ENCODE data around the gene GHRHR. TPM values are rescaled to one million over a fixed set of nuclear protein-coding genes. Genes with fewer than 3 reads are reported as not detected.

Gene GHRHR
- total RNA-seq: not detected
- long read RNA-seq: 0 reads

GRCh38 chr7:30963842-30964241 is at the start of gene GHRHR:
GHRHR (plus strand) TSS chr7:30963953; CDS start chr7:30964069, 116 bp downstream.
- intact Hi-C loops (cut with micrococcal nuclease): no loop called here
- no peak for ATAC-seq
- no peak for DNase-seq

GRCh38 chr7:30914596-30914995 is 49.2 kb upstream of the GHRHR start:
- ATAC-seq (no peak), DNase-seq (peak; percentile 46)
- intact Hi-C loops (cut with micrococcal nuclease): no loop called here

- peak; percentile 39 for ATAC-seq
- intact Hi-C loops (cut with micrococcal nuclease): no loop called here
- DNase-seq: peak; percentile 48
These were observed 48.6 kb upstream of the GHRHR start for GRCh38 chr7:30915005-30915601.

- ATAC-seq: no peak
These were observed 48.0 kb upstream of the GHRHR start for GRCh38 chr7:30915751-30916150.

GRCh38 chr7:30916255-30916654 is 47.5 kb upstream of the GHRHR start:
- intact Hi-C loops (cut with micrococcal nuclease): no loop called here
- no peak for ATAC-seq
- DNase-seq: peak; percentile 24

More at GRCh38 chr7:30915751-30916150, 48.0 kb upstream of the GHRHR start:
- DNase-seq: peak; percentile 26
- intact Hi-C loops (cut with micrococcal nuclease): no loop called here

GRCh38 chr7:30916767-30917166 is 47.0 kb upstream of the GHRHR start:
- DNase-seq (peak; percentile 12), ATAC-seq (no peak)
- intact Hi-C loops (cut with micrococcal nuclease): no loop called here

- DNase-seq (peak; percentile 8), ATAC-seq (no peak)
- intact Hi-C loops (cut with micrococcal nuclease): no loop called here
These were observed 46.4 kb upstream of the GHRHR start for GRCh38 chr7:30917216-30917893.

GRCh38 chr7:30918676-30919075 is 45.1 kb upstream of the GHRHR start:
- DNase-seq (peak; percentile 32), ATAC-seq (peak; percentile 3)
- intact Hi-C loops (cut with micrococcal nuclease): no loop called here

- intact Hi-C loops (cut with micrococcal nuclease): no loop called here
These were observed 43.7 kb upstream of the GHRHR start for GRCh38 chr7:30920021-30920583.

GRCh38 chr7:30920584-30921539 is 42.9 kb upstream of the GHRHR start:
- DNase-seq (peak; percentile 74), ATAC-seq (peak; percentile 87)
- intact Hi-C loops (cut with micrococcal nuclease): no loop called here

More at GRCh38 chr7:30920021-30920583, 43.7 kb upstream of the GHRHR start:
- DNase-seq (peak; percentile 33), ATAC-seq (peak; percentile 10)

- intact Hi-C loops (cut with micrococcal nuclease): no loop called here
- DNase-seq (peak; percentile 32), ATAC-seq (peak; percentile 0)
These were observed 42.0 kb upstream of the GHRHR start for GRCh38 chr7:30921540-30922401.

GRCh38 chr7:30922596-30922995 is 41.2 kb upstream of the GHRHR start:
- ATAC-seq (no peak), DNase-seq (peak; percentile 29)
- intact Hi-C loops (cut with micrococcal nuclease): no loop called here

- intact Hi-C loops (cut with micrococcal nuclease): no loop called here
These were observed 40.6 kb upstream of the GHRHR start for GRCh38 chr7:30923009-30923773.

GRCh38 chr7:30923774-30924413 is 39.9 kb upstream of the GHRHR start:
- no peak for DNase-seq
- intact Hi-C loops (cut with micrococcal nuclease): no loop called here
- no peak for ATAC-seq

More at GRCh38 chr7:30923009-30923773, 40.6 kb upstream of the GHRHR start:
- ATAC-seq (no peak), DNase-seq (peak; percentile 20)

- DNase-seq (no peak), ATAC-seq (no peak)
- intact Hi-C loops (cut with micrococcal nuclease): no loop called here
These were observed 39.1 kb upstream of the GHRHR start for GRCh38 chr7:30924624-30925023.

- intact Hi-C loops (cut with micrococcal nuclease): no loop called here
- ATAC-seq (no peak), DNase-seq (no peak)
These were observed 38.6 kb upstream of the GHRHR start for GRCh38 chr7:30925117-30925516.

GRCh38 chr7:30925913-30926312 is 37.8 kb upstream of the GHRHR start:
- ATAC-seq: no peak

More at GRCh38 chr7:30925913-30926312, 37.8 kb upstream of the GHRHR start:
- intact Hi-C loops (cut with micrococcal nuclease): no loop called here
- DNase-seq: peak; percentile 16

Measured in left ventricle myocardium superior (tissue), 1 donor.